Thyroid gland (tissue), 4 donors: ENCODE measurements around the gene COL27A1. TPM values are rescaled to one million over a fixed set of nuclear protein-coding genes. Genes with fewer than 3 reads are reported as not detected.

Source experiments
- DNase-seq, 2 donors: peaks; one replicate each; pipeline ENCODE4 v3.0.0-alpha.2; 2019
- H3K27ac ChIP-seq, 3 donors: fragments of 200-600 bp; sonication (generic); 1 replicate in 2 of 3; 2 replicates in 1 of 3; pipeline ENCODE4 v1.5.1; 2016 to 2019; ENCODE audit warnings: mild to moderate bottlenecking in 1 of 3, moderate library complexity in 1 of 3
- H3K27me3 ChIP-seq: fragments of 200-600 bp; sonication (generic); one replicate; pipeline ENCODE4 v1.5.1; 2019
- H3K36me3 ChIP-seq, 2 donors: fragments of 200-600 bp; sonication (generic); one replicate each; pipeline ENCODE4 v1.5.1; 2016 to 2019
- H3K4me1 ChIP-seq, 2 donors: fragments of 200-600 bp; sonication (generic); one replicate each; pipeline ENCODE4 v1.5.1; 2017 to 2019
- H3K4me3 ChIP-seq, 3 donors: fragments of 200-600 bp; sonication (generic); replicated peaks in 1 of 3; 1 replicate in 2 of 3; 2 replicates in 1 of 3; pipeline ENCODE4 v1.5.1; 2016; ENCODE audit warnings: mild to moderate bottlenecking in 1 of 3
- H3K9me3 ChIP-seq: fragments of 200-600 bp; sonication (generic); one replicate; pipeline ENCODE4 v1.5.1; 2017
- CTCF ChIP-seq, 6 experiments: fragments of 200-600 bp in 3 of 6; fragments of 450-650 bp in 3 of 6; sonication (generic) in 3 of 6; IDR thresholded peaks; one replicate each; pipeline ENCODE4 v1.5.1; 2016 to 2019; ENCODE audit warnings: antibody characterized with exemption in 6 of 6, mild to moderate bottlenecking in 2 of 6, inconsistent platforms in 1 of 6, moderate library complexity in 1 of 6
- POLR2A ChIP-seq, 2 donors: fragments of 450-650 bp; IDR thresholded peaks; one replicate each; pipeline ENCODE4 v1.6.1; 2017; ENCODE audit warnings: antibody characterized with exemption in 2 of 2, mild to moderate bottlenecking in 2 of 2, moderate library complexity in 1 of 2
- WGBS, 2 donors: methylation state at CpG; one replicate each; pipeline ENCODE4 v1.1.5; 2017; 5-methylcytosine and 5-hydroxymethylcytosine counted together
- intact Hi-C: fragments of 100-400 bp; cut with DNase I; formaldehyde crosslinking; loops from one replicate; pipeline ENCODE4 v1.15.1; 2023
- total RNA-seq, 4 donors: library from RNA; depleted of rRNA; stranded (reverse); fragments of >200 nt; gene quantifications; one replicate each; pipeline ENCODE4 v1.2.3, GENCODE V29; 2016

The COL27A1 gene
- total RNA-seq, 4 donors from 2014 or later, result 6.7 to 32.5 (median 10.6) TPM

- 55 to 67% methylated on average over 9 to 10 of the region's 12 CpGs for WGBS, 2 donors
- Histone ChIP-seq H3K9me3 (no peaks in the 10 kb centered on the region), H3K27ac (peak overlapping the region in 2 of 3 donors; percentile 59 to 67), H3K36me3 (no peaks in the 10 kb centered on the region), H3K4me1 (peaks cover 19 to 49% of the 10 kb centered on the region in 2 donors), H3K4me3 (no peak overlapping the region), H3K27me3 (no peaks in the 10 kb centered on the region)
- no peak for TF ChIP-seq CTCF (IDR thresholded peaks at IDR 0.05)
- no peak for TF ChIP-seq POLR2A (IDR thresholded peaks at IDR 0.05)
- DNase-seq, result peak; percentile 48 to 57
- intact Hi-C loops, result no loop called here
These were observed 39.1 kb upstream of the COL27A1 start for GRCh38 chr9:114116126-114116747.

DNA sequence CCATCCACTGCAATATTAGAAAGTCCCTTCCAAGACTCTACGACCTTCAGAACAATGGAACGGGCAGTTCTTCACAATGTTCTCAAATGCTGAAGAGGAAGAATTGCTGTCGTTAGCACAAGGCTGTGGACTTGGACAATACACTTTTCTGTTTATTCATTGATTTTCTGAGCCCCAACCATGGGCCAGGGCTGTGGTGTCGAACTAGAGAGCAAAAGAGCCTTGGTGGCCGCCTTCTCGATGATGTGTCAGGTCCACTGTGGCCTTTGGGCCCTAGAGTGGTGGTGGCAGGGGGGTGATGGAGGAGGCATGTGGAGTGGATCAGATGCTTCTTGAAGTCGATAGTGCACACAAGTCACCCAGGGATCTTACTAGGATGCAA lies 37.7 kb upstream of the COL27A1 start:
- Histone ChIP-seq H3K4me1 (peaks cover 19 to 47% of the 10 kb centered on the region in 2 donors), H3K36me3 (no peaks in the 10 kb centered on the region), H3K9me3 (no peaks in the 10 kb centered on the region), H3K4me3 (no peak overlapping the region), H3K27ac (peak overlapping the region; percentile 62 to 82 (median 77)), H3K27me3 (no peaks in the 10 kb centered on the region)
- DNase-seq, result peak in 1 of 2 donors; percentile 15
- WGBS, 2 donors, result 77 to 83% methylated on average over 7 of the region's 7 CpGs
- no peak for TF ChIP-seq CTCF (IDR thresholded peaks at IDR 0.05)
- TF ChIP-seq POLR2A (IDR thresholded peaks at IDR 0.05), result no peak
- intact Hi-C loops, result no loop called here

- H3K27me3 ChIP-seq, result no peaks in the 10 kb centered on the region
- H3K4me3 ChIP-seq, result no peak overlapping the region
- H3K27ac ChIP-seq, result peak overlapping the region; percentile 62 to 82 (median 77)
- H3K4me1 ChIP-seq, result peaks cover 19 to 46% of the 10 kb centered on the region in 2 donors
- WGBS, 2 donors, result 33 to 39% methylated on average over 20 to 21 of the region's 21 CpGs
- intact Hi-C loops, result no loop called here
- peak; percentile 85 to 91 for DNase-seq
- H3K36me3 ChIP-seq, result no peaks in the 10 kb centered on the region
- no peaks in the 10 kb centered on the region for H3K9me3 ChIP-seq
- TF ChIP-seq POLR2A (IDR thresholded peaks at IDR 0.05) (peak in 1 of 2 donors; percentile 28), CTCF (IDR thresholded peaks at IDR 0.05) (no peak)
These were observed 37.1 kb upstream of the COL27A1 start for GRCh38 chr9:114117996-114118830.

GRCh38 chr9:114119242-114120191 lies 35.8 kb upstream of the COL27A1 start:
- no peak overlapping the region for H3K4me3 ChIP-seq
- peaks cover 19 to 41% of the 10 kb centered on the region in 2 donors for H3K4me1 ChIP-seq
- no peaks in the 10 kb centered on the region for H3K36me3 ChIP-seq
- H3K27ac ChIP-seq, result peak overlapping the region in 2 of 3 donors; percentile 62 to 77
- no peaks in the 10 kb centered on the region for H3K27me3 ChIP-seq
- TF ChIP-seq CTCF (IDR thresholded peaks at IDR 0.05) (no peak), POLR2A (IDR thresholded peaks at IDR 0.05) (no peak)
- H3K9me3 ChIP-seq, result no peaks in the 10 kb centered on the region
- intact Hi-C loops, result no loop called here
- WGBS, 2 donors, result 65 to 75% methylated on average over 7 to 8 of the region's 9 CpGs
- DNase-seq, result no peak
